Metanephros (tissue), 2 donors: ENCODE measurements around the gene OTUB1. TPM values are rescaled to one million over a fixed set of nuclear protein-coding genes. Genes with fewer than 3 reads are reported as not detected.

Experiments
- small RNA-seq: library from RNA; depleted of rRNA; stranded (forward); fragments of <200 nt; gene quantifications from one replicate; pipeline ENCODE3, GENCODE V24; 2014; ENCODE audit warnings: low replicate concordance
- total RNA-seq: library from RNA; depleted of rRNA; stranded (reverse); fragments of >200 nt; gene quantifications from one replicate; pipeline ENCODE4 v1.2.3, GENCODE V29; 2014

OTUB1 gene
- total RNA-seq, result 49.4 TPM

GRCh38 chr11:63986156-63986931 lies at the start of gene OTUB1:
TSS of gene OTUB1 (plus strand) at chr11:63986438. CDS start at chr11:63986457, 19 bp downstream.

GRCh38 chr11:63938479-63939396 lies 47.5 kb upstream of the OTUB1 start, which contains the start of gene NAA40:
TSS of gene NAA40 (plus strand) at chr11:63939002. CDS start at chr11:63939097, 95 bp downstream.

DNA sequence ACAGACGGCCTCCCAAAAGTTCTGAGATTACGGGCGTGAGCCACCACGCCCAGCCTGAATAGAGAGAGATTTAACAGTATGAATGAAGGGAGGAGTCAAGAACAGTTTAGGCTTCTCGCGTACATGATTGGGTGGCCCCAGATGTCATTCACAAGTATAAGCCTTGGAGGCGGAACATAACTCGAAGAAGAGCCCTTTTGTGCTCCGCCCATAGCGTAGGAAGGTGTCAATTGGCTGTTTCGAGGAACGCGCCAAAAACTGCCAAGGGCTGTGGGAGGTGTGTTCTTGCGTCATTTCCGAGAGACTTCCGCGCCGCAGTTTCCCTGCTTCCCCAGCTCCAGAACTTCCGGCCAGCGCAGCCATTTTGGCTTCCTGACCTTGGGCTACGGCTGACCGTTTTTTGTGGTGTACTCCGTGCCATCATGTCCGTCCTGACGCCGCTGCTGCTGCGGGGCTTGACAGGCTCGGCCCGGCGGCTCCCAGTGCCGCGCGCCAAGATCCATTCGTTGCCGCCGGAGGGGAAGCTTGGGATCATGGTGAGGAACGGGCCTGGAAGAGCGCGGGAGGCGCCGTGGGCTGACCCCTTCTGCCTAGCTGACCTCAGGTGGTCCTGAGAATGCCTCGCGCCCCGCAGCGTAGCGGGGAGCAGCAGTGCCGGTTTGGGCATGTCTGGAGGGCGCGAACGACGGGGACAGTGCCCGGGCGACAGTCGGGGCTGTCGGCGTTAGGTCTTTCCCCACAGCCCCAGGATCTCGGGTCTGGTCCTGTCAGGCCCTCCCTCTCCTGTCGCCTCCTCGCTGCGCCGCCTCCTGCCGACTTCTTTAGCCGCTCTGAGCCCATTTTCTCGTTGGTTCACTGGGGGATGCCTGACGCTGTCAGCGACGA lies 11.7 kb upstream of the OTUB1 start, which contains the start of gene COX8A:
Gene COX8A (plus strand): TSS at position 362 of the 885 bp plus-strand sequence. CDS start 61 bp downstream, at position 423.

DNA sequence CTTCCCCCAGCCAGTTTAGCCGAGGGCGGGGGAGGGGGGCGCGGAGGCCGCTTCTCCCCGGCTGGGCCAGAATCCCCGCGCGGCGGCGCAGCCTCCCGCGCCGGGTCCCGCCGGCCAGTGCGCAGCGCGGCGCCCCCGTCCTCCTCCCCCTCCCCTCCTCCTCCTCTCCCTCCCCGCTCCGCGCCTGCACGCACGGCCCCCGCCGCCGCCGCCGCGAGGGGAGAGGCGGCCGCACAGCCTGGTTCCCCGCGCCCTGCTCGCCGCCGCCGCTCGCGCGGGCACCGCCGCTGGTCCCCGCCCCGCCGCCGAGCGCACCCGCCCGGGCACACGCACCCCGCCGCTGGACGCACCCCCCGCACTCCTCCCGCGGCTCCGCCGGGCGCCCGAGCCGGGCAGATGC lies 49.3 kb downstream of the OTUB1 start, which contains the start of gene FLRT1:
Gene FLRT1 (plus strand): TSS at position 356 of the 400 bp plus-strand sequence. CDS start 80,337 bp downstream, outside the sequence.

Small RNAs within 50 kb of the gene (small RNA-seq; reads per million reads assigned to genes)
- not detected for gene RNU6-45P

Other genes with a start within 250 kb of the OTUB1 start
- 29.5 TPM for gene ZFTA, start 217.7 kb upstream of the OTUB1 start, total RNA-seq
- 9.4 TPM for gene SPINDOC, start 173.0 kb upstream of the OTUB1 start, total RNA-seq
- gene MARK2, start 147.3 kb upstream of the OTUB1 start, total RNA-seq, result 21.9 TPM
- 4.1 TPM for gene RCOR2, start 69.3 kb upstream of the OTUB1 start, total RNA-seq
- gene NAA40, start 47.4 kb upstream of the OTUB1 start, total RNA-seq, result 18.7 TPM
- 494 TPM for gene COX8A, start 11.8 kb upstream of the OTUB1 start, total RNA-seq
- gene FLRT1, start 49.5 kb downstream of the OTUB1 start, total RNA-seq, result 6.1 TPM
- 36.0 TPM for gene MACROD1, start 179.7 kb downstream of the OTUB1 start, total RNA-seq
- gene STIP1, start 199.7 kb downstream of the OTUB1 start, total RNA-seq, result 114 TPM
- 13.4 TPM for gene FERMT3, start 220.3 kb downstream of the OTUB1 start, total RNA-seq
- gene TRPT1, start 239.7 kb downstream of the OTUB1 start, total RNA-seq, result 35.5 TPM
- 51.3 TPM for gene NUDT22, start 239.8 kb downstream of the OTUB1 start, total RNA-seq
- 28.6 TPM for gene DNAJC4, start 244.1 kb downstream of the OTUB1 start, total RNA-seq
- 50.6 TPM for gene VEGFB, start 248.1 kb downstream of the OTUB1 start, total RNA-seq